ENCODE measurements around the gene RNF187. TPM values are rescaled to one million over a fixed set of nuclear protein-coding genes. Genes with fewer than 3 reads are reported as not detected.

The RNF187 gene
- total RNA-seq, 1 donor from 2014 or later, result 79.8 TPM

DNA sequence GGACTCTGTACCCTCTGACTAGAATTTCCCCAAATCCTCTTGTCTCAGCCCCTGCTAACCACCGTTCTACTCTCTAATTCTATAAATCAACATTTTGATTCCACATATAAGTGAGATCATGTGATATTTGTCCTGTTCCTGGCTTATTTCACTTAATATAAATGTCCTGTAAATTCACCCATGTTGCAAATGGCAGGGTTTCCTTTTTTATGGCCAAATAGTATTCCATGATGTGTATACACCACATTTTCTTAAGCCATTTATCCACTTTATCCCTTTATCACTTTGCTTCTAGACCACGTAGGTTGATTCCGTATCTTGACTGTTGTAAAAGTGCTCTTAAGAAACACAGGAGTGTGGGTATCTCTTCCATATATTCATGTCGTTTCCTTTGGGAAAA is 8.9 kb downstream of the RNF187 start:
- TF ChIP-seq, protein P1, sequence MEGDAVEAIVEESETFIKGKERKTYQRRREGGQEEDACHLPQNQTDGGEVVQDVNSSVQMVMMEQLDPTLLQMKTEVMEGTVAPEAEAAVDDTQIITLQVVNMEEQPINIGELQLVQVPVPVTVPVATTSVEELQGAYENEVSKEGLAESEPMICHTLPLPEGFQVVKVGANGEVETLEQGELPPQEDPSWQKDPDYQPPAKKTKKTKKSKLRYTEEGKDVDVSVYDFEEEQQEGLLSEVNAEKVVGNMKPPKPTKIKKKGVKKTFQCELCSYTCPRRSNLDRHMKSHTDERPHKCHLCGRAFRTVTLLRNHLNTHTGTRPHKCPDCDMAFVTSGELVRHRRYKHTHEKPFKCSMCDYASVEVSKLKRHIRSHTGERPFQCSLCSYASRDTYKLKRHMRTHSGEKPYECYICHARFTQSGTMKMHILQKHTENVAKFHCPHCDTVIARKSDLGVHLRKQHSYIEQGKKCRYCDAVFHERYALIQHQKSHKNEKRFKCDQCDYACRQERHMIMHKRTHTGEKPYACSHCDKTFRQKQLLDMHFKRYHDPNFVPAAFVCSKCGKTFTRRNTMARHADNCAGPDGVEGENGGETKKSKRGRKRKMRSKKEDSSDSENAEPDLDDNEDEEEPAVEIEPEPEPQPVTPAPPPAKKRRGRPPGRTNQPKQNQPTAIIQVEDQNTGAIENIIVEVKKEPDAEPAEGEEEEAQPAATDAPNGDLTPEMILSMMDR (IDR thresholded peaks at IDR 0.05), result no peak
- DNase-seq (no peak), ATAC-seq (no peak)
- no peaks in the 10 kb centered on the region for H3K9me3 ChIP-seq
- H3K36me3 ChIP-seq, result peaks cover 52% of the 10 kb centered on the region
- peaks cover 7% of the 10 kb centered on the region for H3K4me1 ChIP-seq
- intact Hi-C loops (cut with DNase I), result no loop called here
- H3K27me3 ChIP-seq (ENCODE audit: low read depth), result no peaks in the 10 kb centered on the region
- H3K27ac ChIP-seq, result no peak overlapping the region
- no peak overlapping the region for H3K4me3 ChIP-seq

DNA sequence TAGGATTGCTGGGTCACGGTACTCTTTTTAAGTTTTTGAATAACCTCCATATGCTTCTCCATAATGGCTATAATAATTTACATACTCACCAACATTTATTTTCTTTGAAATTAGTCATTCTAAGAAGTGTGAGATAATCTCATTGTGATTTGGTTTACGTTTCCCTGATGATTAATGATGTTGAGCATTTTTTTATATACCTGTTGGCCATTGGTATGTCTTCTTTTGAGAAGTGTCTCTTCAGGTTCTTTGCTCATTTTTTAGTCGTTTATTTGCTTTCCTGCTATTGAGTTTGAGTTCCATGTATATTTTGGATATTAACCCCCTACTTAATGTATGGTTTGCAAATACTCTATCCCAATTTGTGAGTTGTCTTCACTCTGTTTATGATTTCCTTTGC is 9.3 kb downstream of the RNF187 start:
- intact Hi-C loops (cut with DNase I), result no loop called here
- Histone ChIP-seq H3K36me3 (peaks cover 49% of the 10 kb centered on the region), H3K27ac (no peak overlapping the region), H3K4me3 (no peak overlapping the region), H3K4me1 (peaks cover 10% of the 10 kb centered on the region), H3K9me3 (no peaks in the 10 kb centered on the region), H3K27me3 (ENCODE audit: low read depth) (no peaks in the 10 kb centered on the region)
- TF ChIP-seq, protein P1 (IDR thresholded peaks at IDR 0.05), result no peak
- DNase-seq (no peak), ATAC-seq (no peak)

DNA sequence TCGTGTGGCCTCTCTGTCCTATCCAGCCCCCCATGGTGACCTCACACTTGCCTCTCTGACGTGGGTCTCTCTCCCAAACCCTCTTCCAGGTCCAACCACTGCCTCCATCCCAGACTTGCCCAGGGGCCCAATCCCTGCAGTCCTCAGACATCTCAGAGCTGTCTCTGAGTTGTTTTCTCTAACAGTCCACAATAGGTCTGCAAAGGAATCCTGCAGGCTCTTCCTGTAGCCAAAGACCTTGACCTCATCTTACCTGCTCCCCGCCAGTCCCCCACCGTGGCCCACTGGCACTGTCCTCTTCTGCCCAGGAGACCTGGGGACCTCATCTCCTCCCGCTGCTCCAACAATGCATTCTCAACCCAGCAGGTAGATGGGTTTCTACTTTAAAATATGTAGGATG is 10.0 kb downstream of the RNF187 start:
- DNase-seq (no peak), ATAC-seq (no peak)
- H3K4me3 ChIP-seq, result no peak overlapping the region
- H3K36me3 ChIP-seq, result peaks cover 44% of the 10 kb centered on the region
- H3K27me3 ChIP-seq (ENCODE audit: low read depth), result no peaks in the 10 kb centered on the region
- TF ChIP-seq, protein P1 (IDR thresholded peaks at IDR 0.05), result no peak
- intact Hi-C loops (cut with DNase I), result no loop called here
- no peaks in the 10 kb centered on the region for H3K9me3 ChIP-seq
- no peak overlapping the region for H3K27ac ChIP-seq
- H3K4me1 ChIP-seq, result peaks cover 10% of the 10 kb centered on the region

DNA sequence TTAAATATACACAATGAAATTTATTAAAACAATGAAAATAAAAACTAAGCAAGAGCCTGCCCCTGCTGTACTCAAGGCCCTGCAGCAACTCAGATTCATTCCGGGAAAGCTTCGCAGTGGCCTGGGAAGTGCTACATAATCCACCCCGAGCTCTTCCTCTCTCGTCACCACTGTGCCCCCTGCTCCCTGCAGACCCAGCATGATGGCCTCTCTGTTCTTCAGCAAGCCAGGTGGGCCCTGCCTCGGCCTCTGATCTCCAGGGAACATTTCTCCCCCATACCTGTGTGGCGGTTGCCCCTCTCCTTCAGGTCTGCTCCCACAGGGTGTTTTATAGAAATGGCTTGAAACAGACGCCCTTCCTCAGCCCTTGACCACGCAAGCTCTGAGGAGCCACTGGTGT is 10.6 kb downstream of the RNF187 start:
- DNase-seq, result no peak

DNA sequence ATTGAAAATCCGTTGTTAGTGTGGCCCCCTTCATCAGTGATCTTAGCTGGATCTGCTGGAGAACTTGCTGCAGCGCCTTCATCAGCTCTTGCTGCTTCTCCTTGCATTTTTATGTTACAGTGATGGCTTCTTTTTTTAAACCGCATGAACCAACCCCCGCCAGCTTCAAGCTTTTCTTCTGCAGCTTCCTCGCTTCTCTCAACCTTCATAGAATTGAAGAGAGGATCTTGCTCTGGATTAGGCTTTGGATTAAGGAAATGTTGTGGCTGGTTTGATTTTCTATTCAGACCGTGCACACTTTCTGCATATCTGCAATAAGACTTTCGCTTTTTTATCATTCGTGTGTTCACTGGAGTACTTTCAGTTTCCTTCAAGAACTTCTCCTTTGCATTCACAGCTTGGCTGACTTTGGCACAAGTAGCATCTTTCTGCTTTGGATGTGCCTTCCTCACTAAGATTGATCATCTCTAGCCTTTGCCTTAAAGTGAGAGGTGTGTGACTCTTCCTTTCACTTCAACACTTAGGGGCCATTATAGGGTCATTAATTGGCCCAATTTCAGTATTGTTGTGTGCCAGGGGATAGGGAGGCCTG is 13.1 kb downstream of the RNF187 start:
- ATAC-seq, result no peak
- intact Hi-C loops (cut with DNase I), result no loop called here
- TF ChIP-seq, protein P1 (IDR thresholded peaks at IDR 0.05), result no peak

More for the DNA sequence above, 10.6 kb downstream of the RNF187 start:
- Histone ChIP-seq H3K27ac (no peak overlapping the region), H3K27me3 (ENCODE audit: low read depth) (no peaks in the 10 kb centered on the region), H3K4me3 (no peak overlapping the region), H3K4me1 (peaks cover 10% of the 10 kb centered on the region), H3K9me3 (no peaks in the 10 kb centered on the region), H3K36me3 (peaks cover 41% of the 10 kb centered on the region)
- intact Hi-C loops (cut with DNase I), result no loop called here
- TF ChIP-seq, protein P1 (IDR thresholded peaks at IDR 0.05), result no peak
- ATAC-seq, result no peak

More for the DNA sequence above, 13.1 kb downstream of the RNF187 start:
- Histone ChIP-seq H3K4me3 (peak overlapping the region; percentile 18), H3K36me3 (peaks cover 16% of the 10 kb centered on the region), H3K4me1 (peaks cover 10% of the 10 kb centered on the region), H3K27me3 (ENCODE audit: low read depth) (peaks cover 2% of the 10 kb centered on the region), H3K9me3 (no peaks in the 10 kb centered on the region), H3K27ac (no peak overlapping the region)
- DNase-seq, result no peak
